SK-N-DZ (cell line): ENCODE data around the gene CYP3A5.

ENCODE experiments used
- DNase-seq: peaks from one replicate; pipeline ENCODE4 v3.0.0-alpha.2; 2015; ENCODE audit warnings: low spot score
- small RNA-seq, 2 experiments: library from RNA; depleted of rRNA; stranded (forward); fragments of <200 nt; gene quantifications; one replicate each; pipeline ENCODE3, GENCODE V24; 2014

The CYP3A5 gene

DNA sequence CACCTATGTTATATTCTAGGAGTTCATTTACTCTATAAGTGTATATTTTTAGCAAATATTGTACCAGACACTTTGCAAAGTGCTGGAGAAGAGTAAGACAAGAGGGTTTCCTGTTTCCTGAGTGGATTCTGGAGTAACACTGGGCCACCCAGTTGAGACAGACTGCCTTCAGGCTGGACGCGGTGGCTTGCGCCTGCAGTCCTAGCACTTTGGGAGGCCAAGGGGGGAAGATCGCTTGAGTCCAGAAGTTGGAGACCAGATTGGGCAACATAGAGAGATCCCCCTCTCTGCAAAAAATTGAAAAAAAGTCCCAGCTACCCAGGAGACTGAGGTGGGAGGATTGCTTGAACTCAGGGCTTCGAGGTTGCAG lies 63.8 kb downstream of the CYP3A5 start:
- no peak for DNase-seq

DNA sequence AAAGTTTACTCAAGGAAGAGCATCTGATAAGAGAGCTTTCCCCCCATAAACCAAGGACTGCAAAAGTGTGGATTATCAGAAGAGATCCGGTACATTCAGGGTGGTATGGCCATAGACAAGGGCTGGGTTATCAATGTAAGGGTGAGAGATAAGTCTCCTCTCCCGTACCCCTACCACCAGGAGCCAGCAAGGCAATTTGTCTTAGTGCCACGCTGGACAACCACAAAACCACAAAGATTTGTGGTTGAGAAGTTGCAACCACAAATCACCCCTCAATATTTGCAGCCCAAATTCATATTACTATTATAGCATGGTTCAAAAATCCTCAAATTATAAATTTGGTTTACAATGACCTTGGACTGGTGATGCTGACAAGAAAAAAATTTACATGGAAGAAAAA lies 65.3 kb downstream of the CYP3A5 start:
- DNase-seq, result no peak

DNA sequence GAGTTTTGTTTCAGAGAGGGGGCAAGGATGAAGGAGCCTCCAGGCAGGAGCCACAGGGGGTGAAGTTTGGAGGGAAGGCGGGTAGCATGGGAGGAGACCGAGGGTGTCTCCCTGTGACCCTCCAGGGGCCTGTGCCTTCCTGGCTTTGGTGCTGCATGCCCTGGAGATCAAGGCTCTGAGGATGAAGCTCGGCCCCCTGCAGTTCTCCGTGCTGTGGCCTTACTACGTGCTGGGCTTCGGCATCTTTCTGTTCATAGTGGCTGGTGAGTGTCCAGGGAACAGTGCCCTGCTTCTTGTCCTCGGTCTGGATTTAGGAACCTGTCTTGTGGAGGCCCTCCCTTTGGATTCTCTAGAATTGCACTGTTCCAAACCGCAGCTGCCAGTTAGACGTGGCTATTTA lies 72.2 kb downstream of the CYP3A5 start:
- no peak for DNase-seq

DNA sequence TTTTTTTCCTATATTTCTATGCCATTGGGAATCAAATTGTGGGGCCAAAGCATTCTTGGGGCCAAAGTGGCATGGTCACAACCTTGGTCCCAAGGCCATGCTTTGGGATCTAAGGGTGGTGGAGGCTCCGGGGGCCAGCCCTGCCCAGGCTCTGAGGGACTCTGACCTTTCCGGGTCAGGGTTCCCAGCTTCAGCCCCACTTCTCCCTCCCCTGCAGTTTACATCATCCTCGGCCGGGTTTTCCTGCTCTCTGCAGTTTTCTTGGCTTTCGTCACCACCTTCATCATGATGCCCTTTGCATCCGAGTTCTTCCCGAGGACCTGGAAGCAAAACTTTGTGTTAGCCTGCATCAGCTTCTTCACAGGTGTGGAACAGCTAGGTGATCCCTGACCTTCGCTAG lies 73.3 kb downstream of the CYP3A5 start:
- DNase-seq, result no peak

DNA sequence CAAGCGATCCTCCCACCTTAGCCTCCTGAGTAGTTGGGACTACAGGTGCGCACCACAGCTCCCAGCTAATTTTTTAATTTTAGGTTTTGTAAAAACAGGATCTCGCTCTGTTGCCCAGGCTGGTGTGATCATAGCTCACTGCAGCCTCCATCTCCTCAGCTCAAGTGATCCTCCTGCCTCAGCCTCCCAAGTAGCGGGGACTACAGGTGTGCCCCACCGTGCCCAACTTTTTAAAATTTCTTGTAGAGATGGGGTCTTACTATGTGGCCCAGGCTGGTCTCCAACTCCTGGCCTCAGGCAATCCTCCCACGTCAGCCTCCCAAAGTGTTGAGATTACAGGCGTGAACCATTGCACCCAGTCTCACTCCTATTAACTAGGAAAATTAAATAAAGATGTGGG lies 74.3 kb downstream of the CYP3A5 start:
- DNase-seq, result no peak

DNA sequence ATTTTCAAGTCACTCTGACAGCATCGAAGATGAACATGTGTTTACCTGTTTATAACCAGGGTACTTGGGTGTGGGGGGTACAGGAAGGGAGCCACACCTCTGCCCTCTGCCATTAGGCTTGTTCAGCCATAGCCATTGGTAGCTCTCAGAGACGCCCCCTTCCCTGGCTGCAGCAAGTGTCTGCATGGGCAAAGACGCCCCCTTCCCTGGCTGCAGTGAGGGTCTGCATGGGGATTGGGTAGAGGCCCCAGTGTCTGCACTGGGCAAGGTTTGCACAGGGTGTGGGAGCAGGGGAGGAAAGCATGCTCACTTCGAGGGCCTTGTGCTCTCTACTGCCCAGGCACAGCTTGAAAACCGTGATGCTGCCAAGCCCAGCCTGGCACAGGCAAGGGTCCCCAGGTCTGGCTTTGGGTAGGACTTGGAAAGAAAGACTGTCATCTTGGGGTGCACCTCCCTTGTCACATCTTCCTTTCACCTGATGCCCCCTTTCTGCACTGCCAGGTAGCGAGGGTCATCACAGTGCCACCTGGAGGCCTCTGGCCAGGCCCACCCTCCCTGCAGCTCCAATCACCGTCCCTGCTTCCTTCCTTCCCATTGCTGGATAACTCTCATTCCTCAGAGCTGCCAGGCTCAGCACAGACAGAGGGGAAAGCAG lies 78.0 kb downstream of the CYP3A5 start:
- no peak for DNase-seq

DNA sequence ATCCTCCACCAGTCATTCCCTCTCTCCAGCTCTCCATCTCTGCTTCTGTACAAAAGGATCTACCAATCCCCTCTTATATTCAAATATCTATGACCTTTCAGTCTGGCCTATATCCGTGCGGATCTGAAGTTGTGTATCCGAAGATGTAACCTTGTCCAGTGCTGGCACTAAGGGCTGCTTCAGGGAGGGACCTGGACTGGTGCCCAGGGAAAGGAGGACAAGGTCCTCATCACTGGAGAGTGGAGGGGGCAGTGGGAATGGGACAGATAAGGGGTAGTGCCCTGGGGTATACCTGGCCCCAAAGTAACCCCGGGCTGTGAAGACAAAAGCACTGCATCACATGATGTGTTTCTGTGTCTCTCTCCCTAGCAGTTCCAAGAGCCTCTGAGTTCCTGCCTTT lies 80.0 kb downstream of the CYP3A5 start:
- DNase-seq, result no peak

Small RNAs within 50 kb of the gene (small RNA-seq; reads per million reads assigned to genes)
- gene CYP3A51P, result 0 reads per million in 2 experiments
- 0 reads per million in 2 experiments for gene CYP3A7-CYP3A51P
